Motor neuron (in vitro differentiated cells): Measurements from ENCODE around the gene CELSR1. TPM values are rescaled to one million over a fixed set of nuclear protein-coding genes. Genes with fewer than 3 reads are reported as not detected.
"Not testable (repeated sequence)": the region's sequence is repeated elsewhere in the genome, so short reads cannot be mapped to it uniquely, and the experiment has no call there.

ENCODE experiments used
- ATAC-seq, 8 experiments: fragments of 200-7000 bp; cut with Tn5 transposase; replicated peaks in 6 of 8; 2 replicates each; pipeline ENCODE4 v1.8.0; 2021; ENCODE audit warnings: mild to moderate bottlenecking in 8 of 8, moderate library complexity in 8 of 8
- H3K27ac ChIP-seq, 2 donors: fragments of 250-450 bp; sonication (Bioruptor Pico); 2 replicates each; pipeline ENCODE4 v1.9.0; 2021; ENCODE audit warnings: antibody characterized with exemption in 2 of 2, mild to moderate bottlenecking in 2 of 2, moderate library complexity in 1 of 2
- H3K4me1 ChIP-seq, 2 donors: fragments of 250-450 bp; sonication (Bioruptor Pico); replicated peaks in 1 of 2; 2 replicates each; pipeline ENCODE4 v1.6.1; 2021; ENCODE audit warnings: antibody characterized with exemption in 2 of 2, mild to moderate bottlenecking in 2 of 2, moderate library complexity in 1 of 2
- H3K4me3 ChIP-seq, 5 donors: fragments of 250-450 bp; sonication (Bioruptor Pico); 2 replicates each; pipeline ENCODE4 v1.9.0; 2021; ENCODE audit warnings: antibody characterized with exemption in 5 of 5, mild to moderate bottlenecking in 5 of 5, moderate library complexity in 4 of 5
- WGBS, 10 experiments: fragments of 450-650 bp; shearing (Covaris generic); methylation state at CpG; one replicate each; pipeline ENCODE4 v1.0.0; 2022; 5-methylcytosine and 5-hydroxymethylcytosine counted together
- in situ Hi-C, 9 experiments: fragments of 400-800 bp; cut with MboI; loops; one replicate each; pipeline ENCODE4 v1.15.0; 2021; ENCODE audit warnings: low sequenced_read_pairs in 9 of 9, low pct_unique_long_range_greater_than_20kb in 2 of 9; ENCODE audit not compliant: unreplicated experiment in 9 of 9
- total RNA-seq, 8 experiments: library from RNA; unstranded; fragments of 300-600 nt; gene quantifications; 2 replicates each; pipeline versions ENCODE4 v1.2.3 to v1.2.4, GENCODE V29; 2022

CELSR1 gene
- total RNA-seq, 8 experiments from 2014 or later, result 0.76 to 26.6 (median 4.7) TPM

DNA sequence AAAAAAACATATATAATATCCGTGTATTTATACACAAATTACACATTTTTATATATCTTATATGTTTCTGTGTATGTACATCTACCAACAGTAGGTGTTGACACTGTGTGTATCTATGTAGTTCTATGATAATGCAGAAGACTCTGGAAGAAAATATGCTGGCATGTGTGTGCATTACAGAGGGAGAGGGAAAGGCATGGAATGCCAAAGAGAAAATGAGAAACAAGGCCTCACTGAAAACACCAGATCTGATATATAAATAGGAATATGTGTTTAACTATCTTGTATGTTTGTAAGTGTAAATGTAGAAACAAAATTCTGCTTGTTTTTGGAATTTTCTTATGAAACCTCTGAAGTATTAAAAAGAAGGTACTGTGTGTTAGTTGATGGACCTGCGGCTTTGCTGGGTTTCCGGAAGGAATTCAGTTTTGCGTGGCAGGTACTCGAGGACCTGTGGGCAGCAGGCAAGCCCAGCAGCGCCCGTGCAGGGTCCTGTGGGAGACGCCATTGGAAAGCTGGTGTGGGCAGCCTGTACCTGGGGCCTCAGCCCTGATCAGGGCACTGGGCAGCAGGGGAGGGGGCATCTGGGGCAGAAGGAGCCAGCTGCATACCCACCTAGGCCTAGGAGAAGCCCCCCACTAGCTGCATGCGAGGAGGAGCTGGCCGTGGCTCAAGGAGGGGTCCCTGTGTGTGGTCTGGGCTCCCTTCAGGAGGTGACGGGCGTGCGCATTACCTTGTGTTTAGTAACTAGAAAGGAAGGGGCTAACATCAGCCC, 209.5 kb downstream of the CELSR1 start:
- 57 to 100% (median 94%) methylated on average over 1 to 11 of the region's 13 CpGs; no CpG with 5 or more reads in 1 of the 10 experiments for WGBS, 10 experiments
- no peak for ATAC-seq
- H3K4me3 ChIP-seq, result no peak overlapping the region
- H3K4me1 ChIP-seq, result no peaks in the 10 kb centered on the region
- in situ Hi-C loops, result loop anchor here in 1 of 9 experiments (10.0 kb wide), 1 partner anchor 203 kb away; no protein-coding TSS in a partner anchor
- H3K27ac ChIP-seq, result no peak overlapping the region

DNA sequence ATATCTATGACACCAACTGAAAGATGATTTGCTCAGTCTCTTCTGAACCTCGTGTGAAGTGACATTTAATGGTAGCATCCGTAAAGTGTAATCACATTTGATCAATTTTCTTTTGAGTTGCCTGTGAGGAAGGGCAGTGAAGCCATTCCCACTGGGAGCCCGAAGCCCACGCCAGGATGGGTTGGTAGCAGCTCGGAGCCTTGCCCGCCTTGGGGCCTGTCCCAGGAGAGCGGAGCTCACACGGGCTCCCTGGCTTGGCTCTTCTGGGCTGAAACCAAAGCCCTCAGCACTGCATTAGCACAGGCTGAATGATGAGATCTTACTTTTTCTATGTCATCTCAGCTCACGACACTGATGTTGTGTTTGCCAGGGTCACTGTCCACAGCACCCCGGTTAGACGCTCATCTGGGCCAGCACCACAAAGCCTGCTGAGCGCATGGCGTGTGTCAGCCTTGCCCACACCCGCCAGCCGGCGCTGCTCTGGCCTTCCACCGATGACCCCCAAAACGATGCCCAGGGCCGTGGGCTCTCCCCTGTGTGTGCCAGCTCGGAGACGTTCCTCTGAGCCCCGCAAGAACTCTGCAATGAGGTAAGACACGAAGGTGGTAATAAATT, 211.2 kb downstream of the CELSR1 start:
- no peak overlapping the region for H3K27ac ChIP-seq
- no peaks in the 10 kb centered on the region for H3K4me1 ChIP-seq
- in situ Hi-C loops, result loop anchor here in 1 of 9 experiments (10.0 kb wide), 1 partner anchor 201 kb away; no protein-coding TSS in a partner anchor
- H3K4me3 ChIP-seq, result no peak overlapping the region
- ATAC-seq, result no peak
- 70 to 100% (median 90%) methylated on average over 1 to 14 of the region's 23 CpGs; no CpG with 5 or more reads in 4 of the 10 experiments for WGBS, 10 experiments

DNA sequence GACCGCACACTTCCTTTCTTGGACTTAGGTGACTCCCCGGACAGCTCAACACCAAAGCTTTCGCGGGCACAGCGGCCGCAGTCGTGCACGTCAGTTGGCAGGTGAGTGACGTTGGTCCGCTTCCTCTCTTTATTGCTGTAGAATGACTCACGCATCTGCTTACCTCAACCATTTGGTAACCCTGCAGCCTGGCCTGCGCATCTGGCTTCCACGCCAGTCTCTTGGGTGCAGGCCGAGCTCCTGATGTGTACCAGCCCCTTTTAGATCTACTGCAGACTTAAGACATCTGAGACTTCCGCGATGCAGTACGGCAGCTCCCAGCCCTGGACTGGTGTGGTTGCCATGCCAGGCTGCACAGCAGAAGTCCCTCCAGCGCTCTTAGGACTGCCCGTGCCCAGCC, 214.3 kb downstream of the CELSR1 start:
- in situ Hi-C loops, result loop anchor here in 6 of 9 experiments (10.0 to 25.0 kb wide), 4 partner anchors 186 to 736 kb away; no protein-coding TSS in a partner anchor

DNA sequence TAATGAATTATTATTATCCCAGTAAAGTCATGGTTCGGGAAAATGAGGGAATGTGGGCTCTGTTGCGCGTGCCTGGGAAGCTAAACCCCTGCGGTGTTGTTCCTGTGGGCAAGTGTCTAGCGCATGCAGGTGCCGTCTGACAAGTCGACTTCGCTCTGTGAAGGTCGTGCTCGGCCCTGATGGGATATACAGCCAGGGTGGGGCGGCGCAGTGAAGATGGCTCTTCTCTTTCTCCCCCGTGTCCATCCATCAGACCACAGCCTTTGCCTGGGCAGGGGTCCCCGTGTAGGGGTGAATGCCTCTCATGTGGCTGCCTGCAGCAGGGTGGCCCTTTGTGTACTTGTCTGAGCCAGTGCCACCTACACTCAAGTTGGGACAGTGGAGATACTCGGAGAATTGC, 214.7 kb downstream of the CELSR1 start:
- no peak for ATAC-seq
- no peaks in the 10 kb centered on the region for H3K4me1 ChIP-seq
- no peak overlapping the region for H3K4me3 ChIP-seq
- 89 to 100% (median 92%) methylated on average over 3 to 10 of the region's 15 CpGs; no CpG with 5 or more reads in 4 of the 10 experiments for WGBS, 10 experiments
- H3K27ac ChIP-seq, result no peak overlapping the region
- in situ Hi-C loops, result loop anchor here in 6 of 9 experiments (10.0 to 25.0 kb wide), 4 partner anchors 185 to 735 kb away; no protein-coding TSS in a partner anchor

More for the DNA sequence above, 214.3 kb downstream of the CELSR1 start:
- WGBS, 10 experiments, result 40 to 100% (median 98%) methylated on average over 2 to 16 of the region's 19 CpGs; no CpG with 5 or more reads in 5 of the 10 experiments
- Histone ChIP-seq H3K4me1 (no peaks in the 10 kb centered on the region), H3K27ac (no peak overlapping the region), H3K4me3 (no peak overlapping the region)
- ATAC-seq, result no peak

DNA sequence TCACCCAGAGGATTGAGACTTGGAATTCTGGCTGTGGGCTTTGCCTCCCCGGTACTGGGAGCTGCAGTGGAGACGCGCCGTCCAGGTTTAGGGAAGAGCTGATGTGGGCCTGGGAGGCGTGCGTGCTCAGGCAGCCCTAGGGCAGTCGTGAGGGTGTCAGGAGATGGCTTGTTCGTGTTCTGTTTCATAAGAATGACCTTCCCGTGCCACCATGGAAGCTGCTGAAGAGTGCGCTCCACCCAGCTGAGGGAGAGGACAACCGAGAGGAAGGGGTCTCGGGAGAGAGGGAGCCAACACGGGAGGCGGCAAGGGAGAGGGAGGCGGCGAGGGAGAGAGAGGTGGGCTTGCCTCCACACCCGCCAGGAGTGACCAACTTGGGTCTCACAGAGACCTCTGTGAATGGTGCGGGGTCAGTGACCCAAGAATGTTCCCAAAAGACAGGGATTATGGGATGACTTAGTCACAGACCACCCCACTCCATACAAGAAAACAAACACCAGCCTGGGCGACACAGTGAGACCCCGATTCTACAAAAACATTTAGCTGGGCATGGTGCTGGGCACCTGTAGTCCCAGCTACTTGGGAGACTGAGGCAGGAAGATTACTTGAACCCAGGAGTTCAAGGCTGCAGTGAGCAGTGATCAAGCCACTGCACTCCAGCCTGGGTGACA, 216.6 kb downstream of the CELSR1 start:
- no peak overlapping the region for H3K27ac ChIP-seq
- no peaks in the 10 kb centered on the region for H3K4me1 ChIP-seq
- 69 to 100% (median 97%) methylated on average over 1 to 10 of the region's 20 CpGs; no CpG with 5 or more reads in 5 of the 10 experiments for WGBS, 10 experiments
- in situ Hi-C loops, result loop anchor here in 6 of 9 experiments (10.0 to 25.0 kb wide), 4 partner anchors 184 to 734 kb away; no protein-coding TSS in a partner anchor
- no peak overlapping the region for H3K4me3 ChIP-seq
- ATAC-seq, result no peak

DNA sequence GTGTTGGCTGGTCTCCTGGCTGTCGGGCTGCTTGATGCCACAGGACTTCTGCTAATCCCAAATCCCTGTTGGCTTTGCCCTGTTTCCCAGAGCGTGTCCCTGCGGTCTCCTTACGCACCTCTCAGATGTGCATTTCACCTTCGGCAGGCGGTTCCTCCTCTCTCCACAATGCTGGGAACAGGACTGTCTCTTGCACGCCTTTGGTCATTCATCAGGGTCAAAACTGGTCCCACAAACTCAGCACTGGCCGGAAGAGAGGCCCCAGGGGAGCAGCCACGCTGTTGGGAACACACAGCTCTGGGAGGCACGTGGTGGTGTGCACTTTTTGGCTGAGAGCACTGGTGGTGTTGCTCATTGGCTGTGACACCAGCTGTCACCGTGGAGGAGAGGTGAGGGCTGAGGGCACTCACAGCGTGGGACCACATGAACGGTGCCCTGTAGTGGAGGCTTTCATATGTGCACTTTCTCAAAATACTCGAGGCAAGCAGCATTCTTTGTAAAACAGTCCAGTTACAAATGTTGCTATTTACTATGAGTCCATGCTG, 217.2 kb downstream of the CELSR1 start:
- in situ Hi-C loops, result loop anchor here in 6 of 9 experiments (10.0 to 25.0 kb wide), 4 partner anchors 183 to 733 kb away; no protein-coding TSS in a partner anchor

DNA sequence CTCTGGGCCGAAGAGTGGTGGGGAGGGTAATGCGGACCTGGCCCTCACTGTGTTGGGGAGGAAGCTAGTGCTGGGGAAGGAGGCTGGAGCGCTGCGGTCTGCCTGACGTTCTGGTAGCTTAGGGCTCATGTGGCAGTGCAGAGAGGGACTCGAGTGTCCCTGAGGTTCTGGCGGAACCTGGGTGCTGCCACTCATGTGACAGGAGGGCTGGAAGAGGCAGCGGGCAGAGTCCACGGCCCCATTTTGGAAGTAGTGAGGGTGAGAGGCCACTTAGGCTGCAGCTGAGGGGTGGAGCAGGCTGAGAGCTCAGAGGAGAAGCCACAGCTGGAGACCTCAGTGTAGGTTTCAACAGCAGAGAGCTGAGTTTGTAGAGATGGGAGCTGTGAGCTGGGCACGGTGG, 218.1 kb downstream of the CELSR1 start:
- WGBS, 10 experiments, result 80 to 100% (median 100%) methylated on average over 1 to 5 of the region's 10 CpGs; no CpG with 5 or more reads in 4 of the 10 experiments
- H3K4me3 ChIP-seq, result no peak overlapping the region
- H3K27ac ChIP-seq, result no peak overlapping the region
- in situ Hi-C loops, result loop anchor here in 7 of 9 experiments (10.0 to 25.0 kb wide), 4 partner anchors 182 to 732 kb away; no protein-coding TSS in a partner anchor
- H3K4me1 ChIP-seq, result no peaks in the 10 kb centered on the region
- ATAC-seq, result no peak

More for the DNA sequence above, 217.2 kb downstream of the CELSR1 start:
- 80 to 100% (median 89%) methylated on average over 1 to 10 of the region's 14 CpGs; no CpG with 5 or more reads in 6 of the 10 experiments for WGBS, 10 experiments
- Histone ChIP-seq H3K4me3 (no peak overlapping the region), H3K27ac (no peak overlapping the region), H3K4me1 (no peaks in the 10 kb centered on the region)
- ATAC-seq, result peak in 1 of 8 experiments; percentile 19

DNA sequence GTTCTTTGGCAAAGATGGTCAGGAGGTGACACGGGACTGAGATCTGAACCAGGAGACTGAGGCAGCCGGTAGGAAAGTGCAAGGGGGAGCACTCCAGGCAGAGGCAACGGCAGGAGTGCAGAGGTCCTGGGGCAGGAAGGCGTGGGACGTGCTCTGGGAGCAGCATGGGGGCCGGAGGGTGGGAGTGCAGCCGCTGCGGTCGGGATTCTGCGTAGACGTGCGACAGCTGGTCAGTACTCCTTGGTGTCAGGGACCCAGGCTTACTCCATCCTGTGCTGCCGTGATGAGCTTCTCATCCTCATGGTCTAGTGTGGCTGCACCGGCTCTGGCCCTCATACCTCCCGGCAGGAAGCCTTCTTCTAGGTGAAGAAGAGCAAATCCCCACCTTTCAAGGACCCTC, 218.8 kb downstream of the CELSR1 start:
- in situ Hi-C loops, result loop anchor here in 7 of 9 experiments (10.0 to 25.0 kb wide), 4 partner anchors 181 to 731 kb away; no protein-coding TSS in a partner anchor
- Histone ChIP-seq H3K4me3 (no peak overlapping the region), H3K27ac (no peak overlapping the region), H3K4me1 (no peaks in the 10 kb centered on the region)
- ATAC-seq, result no peak
- WGBS, 10 experiments, result 90 to 100% (median 98%) methylated on average over 1 to 5 of the region's 15 CpGs; no CpG with 5 or more reads in 6 of the 10 experiments

DNA sequence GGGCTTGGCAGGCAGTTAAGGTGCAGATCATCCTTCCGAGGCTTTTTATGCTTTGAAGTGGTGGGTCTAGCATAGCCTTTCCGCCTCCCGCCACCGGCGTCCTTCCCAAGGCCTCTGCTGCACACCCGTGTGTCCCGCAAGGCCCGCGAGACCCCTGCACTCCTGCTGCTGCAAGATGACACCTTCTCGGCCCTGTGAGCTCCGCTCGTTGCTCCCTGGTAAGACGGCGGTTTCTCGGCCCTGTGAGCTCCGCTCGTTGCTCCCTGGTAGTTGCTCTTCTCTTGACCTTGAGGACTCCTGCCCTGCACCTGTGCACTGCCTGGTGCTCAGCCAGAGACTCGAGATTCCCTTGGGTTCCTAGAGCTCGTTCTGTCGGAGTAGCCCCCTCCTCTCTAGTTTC, 219.8 kb downstream of the CELSR1 start:
- Histone ChIP-seq H3K4me3 (no peak overlapping the region), H3K27ac (no peak overlapping the region), H3K4me1 (no peaks in the 10 kb centered on the region)
- ATAC-seq, result no peak
- in situ Hi-C loops, result loop anchor here in 7 of 9 experiments (10.0 to 25.0 kb wide), 4 partner anchors 180 to 730 kb away; no protein-coding TSS in a partner anchor
- WGBS, 10 experiments, result 73 to 100% (median 89%) methylated on average over 1 to 10 of the region's 20 CpGs; no CpG with 5 or more reads in 3 of the 10 experiments

DNA sequence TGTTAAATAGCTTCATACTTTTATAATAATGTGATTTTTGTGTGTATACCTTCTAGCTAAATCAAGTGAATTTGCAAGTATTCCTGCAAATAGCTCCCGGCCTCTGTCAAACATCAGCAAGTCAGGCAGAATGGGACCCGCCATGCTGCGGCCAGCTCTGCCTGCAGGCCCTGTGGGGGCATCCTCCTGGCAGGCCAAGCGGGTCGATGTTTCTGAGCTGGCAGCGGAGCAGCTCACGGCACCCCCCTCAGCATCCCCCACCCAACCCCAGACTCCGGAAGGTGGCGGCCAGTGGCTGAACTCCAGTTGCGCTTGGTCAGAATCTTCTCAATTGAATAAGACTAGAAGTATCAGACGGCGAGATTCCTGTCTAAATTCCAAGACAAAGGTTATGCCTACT, 221.4 kb downstream of the CELSR1 start:
- H3K27ac ChIP-seq, result no peak overlapping the region
- ATAC-seq, result peak in 1 of 8 experiments; percentile 25
- 60 to 100% (median 96%) methylated on average over 1 to 9 of the region's 12 CpGs; no CpG with 5 or more reads in 4 of the 10 experiments for WGBS, 10 experiments
- H3K4me3 ChIP-seq, result no peak overlapping the region
- in situ Hi-C loops, result loop anchor here in 7 of 9 experiments (10.0 to 25.0 kb wide), 4 partner anchors 179 to 729 kb away; no protein-coding TSS in a partner anchor
- no peaks in the 10 kb centered on the region for H3K4me1 ChIP-seq

DNA sequence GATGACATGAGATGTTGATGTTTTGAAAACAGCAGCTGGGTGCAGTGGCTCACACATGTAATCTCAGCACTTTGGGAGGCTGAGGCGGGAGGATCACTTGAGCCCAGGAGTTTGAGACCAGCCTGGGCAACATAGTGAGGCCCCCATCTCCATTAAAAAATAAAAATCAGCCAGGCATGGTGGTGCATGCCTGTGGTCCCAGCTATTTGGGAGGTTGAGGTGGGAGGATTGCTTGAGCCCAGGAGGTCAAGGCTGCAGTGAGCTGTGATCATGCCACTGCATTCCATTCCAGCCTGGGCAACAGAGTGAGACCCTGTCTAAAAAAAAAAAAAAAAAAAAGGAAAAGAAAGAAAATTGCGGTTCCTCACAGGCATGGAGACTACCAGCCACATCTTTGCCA, 224.6 kb downstream of the CELSR1 start:
- ATAC-seq, H3K27ac ChIP-seq, H3K4me1 ChIP-seq, H3K4me3 ChIP-seq: not testable (repeated sequence)
- WGBS, 10 experiments, result 80 to 100% (median 100%) methylated on average over 1 to 2 of the region's 2 CpGs; no CpG with 5 or more reads in 2 of the 10 experiments
- in situ Hi-C loops, result loop anchor here in 8 of 9 experiments (5.0 to 25.0 kb wide), 5 partner anchors 176 to 726 kb away; no protein-coding TSS in a partner anchor

DNA sequence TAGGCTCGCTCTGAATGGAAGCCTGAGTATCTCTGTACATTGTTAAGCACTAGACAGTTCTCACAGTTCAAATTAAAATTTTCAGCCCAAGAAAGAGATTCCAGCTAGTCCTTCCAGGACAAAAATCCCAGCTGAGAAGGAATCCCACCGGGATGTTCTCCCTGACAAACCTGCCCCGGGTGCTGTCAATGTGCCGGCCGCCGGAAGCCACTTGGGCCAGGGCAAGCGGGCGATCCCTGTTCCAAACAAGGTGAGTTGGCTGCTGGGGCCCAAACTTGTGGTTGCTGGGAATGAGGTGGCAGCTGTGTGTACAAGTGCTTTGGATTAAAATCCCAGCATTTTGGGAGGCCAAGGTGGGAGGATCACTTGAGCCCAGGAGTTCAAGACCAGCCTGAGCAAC, 225.4 kb downstream of the CELSR1 start:
- no peak overlapping the region for H3K27ac ChIP-seq
- no peak overlapping the region for H3K4me3 ChIP-seq
- WGBS, 10 experiments, result 89 to 100% (median 95%) methylated on average over 2 to 6 of the region's 8 CpGs; no CpG with 5 or more reads in 5 of the 10 experiments
- no peak for ATAC-seq
- H3K4me1 ChIP-seq, result no peaks in the 10 kb centered on the region
- in situ Hi-C loops, result loop anchor here in 8 of 9 experiments (5.0 to 25.0 kb wide), 5 partner anchors 175 to 725 kb away; no protein-coding TSS in a partner anchor
